Keratinocyte (primary cell): Measurements from ENCODE around the gene EIF4E2. TPM values are rescaled to one million over a fixed set of nuclear protein-coding genes. Genes with fewer than 3 reads are reported as not detected.

Experiments
- DNase-seq: peaks from one replicate; pipeline ENCODE4 v3.0.0-alpha.2; 2011; ENCODE audit warnings: low read depth, missing footprints, low spot score
- FAIRE-seq: peaks from 2 replicates; lab custom pipeline; 2011; peaks lifted over from hg19 to GRCh38; lab: Jason Lieb, UNC
- H2AFZ ChIP-seq: 2 replicates; pipeline ENCODE4 v1.6.0; 2012; ENCODE audit warnings: low read length, control low read depth, inconsistent platforms; ENCODE audit not compliant: control insufficient read depth
- H3K27ac ChIP-seq: 2 replicates; pipeline ENCODE4 v1.5.1; 2011; ENCODE audit warnings: low read length; ENCODE audit not compliant: control insufficient read depth, insufficient read depth
- H3K27me3 ChIP-seq: 3 replicates; pipeline ENCODE4 v1.6.0; 2011; ENCODE audit warnings: low read length; ENCODE audit not compliant: control insufficient read depth, insufficient read depth; ENCODE audit errors: extremely low read depth
- H3K36me3 ChIP-seq, 2 experiments: 2 replicates in 1 of 2; 3 replicates in 1 of 2; pipeline ENCODE4 v1.5.1; 2011; ENCODE audit warnings: low read length in 2 of 2, mild to moderate bottlenecking in 1 of 2; ENCODE audit not compliant: control insufficient read depth in 2 of 2, insufficient read depth in 2 of 2; ENCODE audit errors: extremely low read depth in 1 of 2
- H3K4me1 ChIP-seq: 3 replicates; pipeline ENCODE4 v1.5.1; 2011; ENCODE audit warnings: low read length; ENCODE audit not compliant: control insufficient read depth, insufficient read depth; ENCODE audit errors: extremely low read depth
- H3K4me2 ChIP-seq: 3 replicates; pipeline ENCODE4 v1.6.0; 2011; ENCODE audit warnings: low read depth, low read length; ENCODE audit not compliant: control insufficient read depth, insufficient read depth; ENCODE audit errors: extremely low read depth
- H3K4me3 ChIP-seq, 3 experiments: fragments of 200-600 bp in 1 of 3; sonication (generic) in 1 of 3; 2 replicates in 2 of 3; 3 replicates in 1 of 3; pipeline ENCODE4 v1.5.1; 2011 to 2016; ENCODE audit warnings: low read length in 3 of 3, mild to moderate bottlenecking in 3 of 3, control low read depth in 2 of 3, inconsistent platforms in 1 of 3, low read depth in 1 of 3, mixed read lengths in 1 of 3, mixed run types in 1 of 3, moderate library complexity in 1 of 3; ENCODE audit not compliant: control insufficient read depth in 2 of 3, insufficient read depth in 2 of 3; ENCODE audit errors: extremely low read depth in 1 of 3
- H3K79me2 ChIP-seq: 2 replicates; pipeline ENCODE4 v1.6.0; 2012; ENCODE audit warnings: low read length; ENCODE audit not compliant: control insufficient read depth, insufficient read depth
- H3K9ac ChIP-seq: 3 replicates; pipeline ENCODE4 v1.6.0; 2011; ENCODE audit warnings: low read length; ENCODE audit not compliant: control insufficient read depth, insufficient read depth; ENCODE audit errors: extremely low read depth
- H3K9me1 ChIP-seq: 3 replicates; pipeline ENCODE4 v1.6.0; 2011; ENCODE audit warnings: low read length; ENCODE audit not compliant: control insufficient read depth, insufficient read depth; ENCODE audit errors: extremely low read depth
- H3K9me3 ChIP-seq: 2 replicates; pipeline ENCODE4 v1.5.1; 2012; ENCODE audit warnings: low read depth, low read length; ENCODE audit not compliant: control insufficient read depth
- H4K20me1 ChIP-seq: 3 replicates; pipeline ENCODE4 v1.6.0; 2011; ENCODE audit warnings: low read length; ENCODE audit not compliant: control insufficient read depth, insufficient read depth; ENCODE audit errors: extremely low read depth
- EZH2 ChIP-seq: IDR thresholded peaks from one replicate; pipeline ENCODE4 v1.6.1; 2012; ENCODE audit warnings: inconsistent platforms, mild to moderate bottlenecking, low read length, moderate library complexity
- dilution Hi-C: fragments of 300-500 bp; cut with MboI; formaldehyde crosslinking; loops from one replicate; pipeline ENCODE4 v1.7.0; 2020; ENCODE audit warnings: low sequenced_read_pairs; ENCODE audit not compliant: extremely low pct_ligation_motif_present
- polyA plus RNA-seq, 5 experiments: library from polyadenylated mRNA; depleted of rRNA in 3 of 5; stranded (reverse) in 3 of 5; stranded (forward) in 1 of 5; unstranded in 1 of 5; fragments of >200 nt; gene quantifications; 1 replicate in 1 of 5; 2 replicates in 3 of 5; 3 replicates in 1 of 5; pipeline versions ENCODE4 v1.2.1 to v1.2.3, GENCODE V29; 2011 to 2012; ENCODE audit warnings: missing spikeins in 2 of 5, low read depth in 1 of 5, low replicate concordance in 1 of 5
- TF ChIP-seq, protein P1 (sequence below), 3 experiments: IDR thresholded peaks in 1 of 3; conservative IDR thresholded peaks in 1 of 3; optimal IDR thresholded peaks in 1 of 3; 2 replicates in 2 of 3; 3 replicates in 1 of 3; pipeline versions ENCODE3 to v1.5.1; 2011; ENCODE audit warnings: low read length in 3 of 3, mild to moderate bottlenecking in 3 of 3, moderate library complexity in 2 of 3, control low read depth in 1 of 3, inconsistent platforms in 1 of 3; ENCODE audit not compliant: insufficient read depth in 2 of 3; ENCODE audit errors: extremely low read depth in 1 of 3

The EIF4E2 gene
- polyA plus RNA-seq, 1 donor (not counting 4 experiments of a cell fraction or from before 2014, with no cell fraction given): 79.2 TPM

DNA sequence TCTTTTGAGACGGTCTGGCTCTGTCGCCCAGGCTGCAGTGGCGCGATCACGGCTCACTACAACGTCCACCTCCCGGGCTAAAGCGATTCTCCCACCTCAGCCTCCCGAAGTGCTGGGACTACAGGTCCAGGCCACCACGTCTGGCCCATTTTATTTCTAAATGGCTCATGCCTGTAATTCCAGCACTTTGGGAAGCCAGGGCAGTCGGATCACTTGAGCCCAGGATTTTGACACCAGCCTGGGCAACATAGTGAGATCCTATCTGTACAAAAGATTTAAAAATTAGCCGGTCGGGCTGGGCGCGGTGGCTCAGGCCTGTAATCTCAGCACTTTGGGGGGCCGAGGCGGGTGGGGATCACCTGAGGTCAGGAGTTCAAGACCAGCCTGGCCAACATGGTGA lies 56.5 kb downstream of the EIF4E2 start:
- H3K27me3 ChIP-seq: peaks cover 8% of the 10 kb centered on the region
- no peak overlapping the region for H3K27ac ChIP-seq
- no peak overlapping the region for H3K9ac ChIP-seq
- H3K9me3 ChIP-seq: no peaks in the 10 kb centered on the region
- TF ChIP-seq, protein P1, sequence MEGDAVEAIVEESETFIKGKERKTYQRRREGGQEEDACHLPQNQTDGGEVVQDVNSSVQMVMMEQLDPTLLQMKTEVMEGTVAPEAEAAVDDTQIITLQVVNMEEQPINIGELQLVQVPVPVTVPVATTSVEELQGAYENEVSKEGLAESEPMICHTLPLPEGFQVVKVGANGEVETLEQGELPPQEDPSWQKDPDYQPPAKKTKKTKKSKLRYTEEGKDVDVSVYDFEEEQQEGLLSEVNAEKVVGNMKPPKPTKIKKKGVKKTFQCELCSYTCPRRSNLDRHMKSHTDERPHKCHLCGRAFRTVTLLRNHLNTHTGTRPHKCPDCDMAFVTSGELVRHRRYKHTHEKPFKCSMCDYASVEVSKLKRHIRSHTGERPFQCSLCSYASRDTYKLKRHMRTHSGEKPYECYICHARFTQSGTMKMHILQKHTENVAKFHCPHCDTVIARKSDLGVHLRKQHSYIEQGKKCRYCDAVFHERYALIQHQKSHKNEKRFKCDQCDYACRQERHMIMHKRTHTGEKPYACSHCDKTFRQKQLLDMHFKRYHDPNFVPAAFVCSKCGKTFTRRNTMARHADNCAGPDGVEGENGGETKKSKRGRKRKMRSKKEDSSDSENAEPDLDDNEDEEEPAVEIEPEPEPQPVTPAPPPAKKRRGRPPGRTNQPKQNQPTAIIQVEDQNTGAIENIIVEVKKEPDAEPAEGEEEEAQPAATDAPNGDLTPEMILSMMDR (optimal IDR thresholded peaks at IDR 0.05 in 1 of 3, IDR thresholded peaks at IDR 0.05 in 1 of 3, conservative IDR thresholded peaks at IDR 0.05 in 1 of 3; ENCODE audit: extremely low read depth in 1 of 3, insufficient read depth in 2 of 3, low read length in 3 of 3): no peak
- no peak for TF ChIP-seq EZH2
- no peaks in the 10 kb centered on the region for H4K20me1 ChIP-seq
- peaks cover 6% of the 10 kb centered on the region for H3K4me1 ChIP-seq
- H3K4me3 ChIP-seq: no peak overlapping the region
- dilution Hi-C loops: no loop called here
- no peak overlapping the region for H3K4me2 ChIP-seq
- no peaks in the 10 kb centered on the region for H3K9me1 ChIP-seq
- FAIRE-seq (no peak), DNase-seq (no peak)
- no peak overlapping the region for H2AFZ ChIP-seq
- H3K79me2 ChIP-seq: no peaks in the 10 kb centered on the region
- H3K36me3 ChIP-seq: no peaks in the 10 kb centered on the region

DNA sequence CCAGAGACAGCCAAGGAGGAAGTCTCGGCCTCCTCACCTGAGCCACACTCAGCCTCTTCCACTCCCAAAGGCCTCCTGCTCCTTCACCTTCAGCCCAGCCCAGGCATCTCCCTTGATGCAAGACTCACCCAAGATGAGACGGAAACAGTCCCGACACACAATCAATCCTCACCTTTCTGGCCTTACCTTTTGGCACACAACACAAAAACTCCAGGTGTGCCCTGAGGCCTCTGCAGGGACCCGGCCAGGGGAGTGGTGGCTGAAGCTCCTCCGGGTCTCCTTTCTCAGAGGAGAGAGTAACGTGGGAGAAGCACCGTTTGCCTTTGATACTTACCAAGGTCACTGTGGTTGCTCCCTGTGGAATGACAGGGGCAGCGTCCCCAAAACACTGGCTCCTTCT lies 59.1 kb downstream of the EIF4E2 start:
- Histone ChIP-seq H3K79me2 (no peaks in the 10 kb centered on the region), H3K27ac (no peak overlapping the region), H3K9ac (no peak overlapping the region), H3K4me3 (no peak overlapping the region), H3K27me3 (no peaks in the 10 kb centered on the region), H2AFZ (peak overlapping the region; percentile 18), H3K9me3 (no peaks in the 10 kb centered on the region), H4K20me1 (no peaks in the 10 kb centered on the region), H3K36me3 (no peaks in the 10 kb centered on the region), H3K9me1 (no peaks in the 10 kb centered on the region), H3K4me1 (peaks cover 10% of the 10 kb centered on the region), H3K4me2 (no peak overlapping the region)
- no peak for FAIRE-seq
- DNase-seq: no peak
- dilution Hi-C loops: no loop called here
- TF ChIP-seq, protein P1 (optimal IDR thresholded peaks at IDR 0.05 in 1 of 3, IDR thresholded peaks at IDR 0.05 in 1 of 3, conservative IDR thresholded peaks at IDR 0.05 in 1 of 3; ENCODE audit: extremely low read depth in 1 of 3, insufficient read depth in 2 of 3, low read length in 3 of 3): no peak
- no peak for TF ChIP-seq EZH2
